ENCODE results near the gene FAM110D. TPM values are rescaled to one million over a fixed set of nuclear protein-coding genes. Genes with fewer than 3 reads are reported as not detected.

Gene FAM110D
- total and polyA plus RNA-seq, 10 of the 15 experiments (the other 5 are each of a cell fraction or from before 2014, with no cell fraction given) = 0.06 TPM; not detected in 9

GRCh38 chr1:26111530-26112406, 47.1 kb upstream of the FAM110D start, which contains the start of gene PDIK1L (continued):
- no peak for TF ChIP-seq ZBED1 (IDR thresholded peaks at IDR 0.05; ENCODE audit: borderline replicate concordance)
- peak; percentile 68 to 94 for TF ChIP-seq BHLHE40 (IDR thresholded peaks at IDR 0.05; ENCODE audit: borderline replicate concordance in 1 of 2, low read depth in 2 of 2, low read length in 1 of 2)
- TF ChIP-seq KAT2A (conservative IDR thresholded peaks at IDR 0.05; ENCODE audit: control insufficient read depth, low read depth, low read length) = no peak
- TF ChIP-seq MXI1 (IDR thresholded peaks at IDR 0.05; ENCODE audit: low read depth, low read length) = peak; percentile 87
- 0 out of 4 replicates have a peak, but pooled peaks of 1 of the 2 experiments have one; percentile 5 for TF ChIP-seq EP300 (IDR thresholded peaks at IDR 0.05; ENCODE audit: borderline replicate concordance in 1 of 2, control insufficient read depth in 1 of 2, low read depth in 2 of 2, low read length in 2 of 2)
- no peak for TF ChIP-seq RAD21 (IDR thresholded peaks at IDR 0.05; ENCODE audit: insufficient read depth, low read depth, low read length)
- peak; percentile 45; the same call in 1 of the 2 replicates for TF ChIP-seq PML (IDR thresholded peaks at IDR 0.05; ENCODE audit: low read length)
- TF ChIP-seq CHD2 (IDR thresholded peaks at IDR 0.05; ENCODE audit: borderline replicate concordance, low read depth, low read length) = 0 out of 2 replicates have a peak, but pooled peaks have one; percentile 34
- TF ChIP-seq BCL3 (IDR thresholded peaks at IDR 0.05; ENCODE audit: borderline replicate concordance, insufficient read depth, low read depth, low read length, poor library complexity, severe bottlenecking) = no peak
- no peak for TF ChIP-seq ZSCAN29 (IDR thresholded peaks at IDR 0.05)
- TF ChIP-seq SREBF2 (IDR thresholded peaks at IDR 0.05; ENCODE audit: low read length) = no peak
- TF ChIP-seq SRF (IDR thresholded peaks at IDR 0.05; ENCODE audit: low read depth in 2 of 2, low read length in 2 of 2) = no peak
- no peak for TF ChIP-seq ZBTB11 (CRISPR knock-in tag; IDR thresholded peaks at IDR 0.05)
- TF ChIP-seq EED (IDR thresholded peaks at IDR 0.05; ENCODE audit: low read depth) = no peak
- no peak for TF ChIP-seq ETV6 (conservative IDR thresholded peaks at IDR 0.05 in 1 of 2, IDR thresholded peaks at IDR 0.05 in 1 of 2; ENCODE audit: borderline replicate concordance in 1 of 2, low read depth in 1 of 2)
- no peak for TF ChIP-seq JUNB (IDR thresholded peaks at IDR 0.05)
- TF ChIP-seq MTA3 (IDR thresholded peaks at IDR 0.05; ENCODE audit: borderline replicate concordance, low read length) = no peak
- TF ChIP-seq POLR2AphosphoS5 (IDR thresholded peaks at IDR 0.05; ENCODE audit: low read length) = peak; percentile 68
- TF ChIP-seq ATF2 (IDR thresholded peaks at IDR 0.05; ENCODE audit: low read length) = no peak
- TF ChIP-seq SUPT20H (IDR thresholded peaks at IDR 0.05; ENCODE audit: borderline replicate concordance, control insufficient read depth, low read depth, low read length) = no peak
- TF ChIP-seq YY1 (IDR thresholded peaks at IDR 0.05; ENCODE audit: low read depth, low read length) = peak; percentile 98
- no peak for TF ChIP-seq ZNF384 (IDR thresholded peaks at IDR 0.05; ENCODE audit: borderline replicate concordance, low read depth, low read length)
